ENCODE data around the gene ZNF277. TPM values are rescaled to one million over a fixed set of nuclear protein-coding genes. Genes with fewer than 3 reads are reported as not detected.

The ZNF277 gene
- total RNA-seq, 1 experiment from 2014 or later, result 29.7 TPM

DNA sequence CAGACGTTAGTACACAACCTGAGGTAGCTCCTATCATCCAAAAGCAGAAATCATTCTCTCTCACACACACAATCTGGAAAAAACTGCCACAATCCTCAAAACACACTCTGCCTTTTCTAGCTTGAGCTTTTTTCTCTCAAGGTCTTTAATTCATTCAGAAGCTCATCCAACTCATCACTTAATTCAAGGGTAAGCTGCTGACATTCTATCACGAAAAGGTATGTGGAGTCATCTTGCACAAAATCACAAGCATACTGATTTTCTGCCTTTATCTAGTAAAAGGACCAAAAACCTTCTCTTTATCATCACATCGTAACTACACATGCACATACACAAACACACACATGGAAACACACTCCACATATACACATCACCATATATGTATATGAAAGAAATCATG is 32.3 kb upstream of the ZNF277 start:
- Histone ChIP-seq H3K4me3 (no peak overlapping the region), H3K27me3 (no peaks in the 10 kb centered on the region), H3K36me3 (no peaks in the 10 kb centered on the region), H3K27ac (no peak overlapping the region), H3K9me3 (replicated peaks) (no peaks in the 10 kb centered on the region), H3K4me1 (peaks cover 10% of the 10 kb centered on the region)
- no peak for DNase-seq

DNA sequence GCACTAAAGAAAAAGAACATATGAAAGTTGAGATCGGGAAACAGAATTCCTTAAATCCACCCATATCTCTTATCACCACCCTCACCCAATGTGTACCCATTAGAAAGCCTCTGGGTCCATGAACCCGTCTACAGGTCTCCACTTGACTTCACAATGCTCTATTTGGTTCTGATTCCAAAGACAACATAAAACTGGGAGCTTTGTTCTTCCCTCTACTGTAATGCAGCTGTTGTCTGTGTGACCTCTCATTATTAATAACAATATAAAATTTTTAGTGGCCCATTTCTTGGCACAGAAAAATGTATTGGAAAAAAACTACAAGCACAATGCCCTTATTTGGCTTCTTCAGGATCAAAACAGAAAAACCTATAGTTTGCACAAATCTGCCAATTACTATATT is 30.3 kb upstream of the ZNF277 start:
- DNase-seq, result no peak
- Histone ChIP-seq H3K36me3 (no peaks in the 10 kb centered on the region), H3K27me3 (no peaks in the 10 kb centered on the region), H3K27ac (no peak overlapping the region), H3K4me3 (no peak overlapping the region), H3K9me3 (replicated peaks) (no peaks in the 10 kb centered on the region), H3K4me1 (peaks cover 10% of the 10 kb centered on the region)

DNA sequence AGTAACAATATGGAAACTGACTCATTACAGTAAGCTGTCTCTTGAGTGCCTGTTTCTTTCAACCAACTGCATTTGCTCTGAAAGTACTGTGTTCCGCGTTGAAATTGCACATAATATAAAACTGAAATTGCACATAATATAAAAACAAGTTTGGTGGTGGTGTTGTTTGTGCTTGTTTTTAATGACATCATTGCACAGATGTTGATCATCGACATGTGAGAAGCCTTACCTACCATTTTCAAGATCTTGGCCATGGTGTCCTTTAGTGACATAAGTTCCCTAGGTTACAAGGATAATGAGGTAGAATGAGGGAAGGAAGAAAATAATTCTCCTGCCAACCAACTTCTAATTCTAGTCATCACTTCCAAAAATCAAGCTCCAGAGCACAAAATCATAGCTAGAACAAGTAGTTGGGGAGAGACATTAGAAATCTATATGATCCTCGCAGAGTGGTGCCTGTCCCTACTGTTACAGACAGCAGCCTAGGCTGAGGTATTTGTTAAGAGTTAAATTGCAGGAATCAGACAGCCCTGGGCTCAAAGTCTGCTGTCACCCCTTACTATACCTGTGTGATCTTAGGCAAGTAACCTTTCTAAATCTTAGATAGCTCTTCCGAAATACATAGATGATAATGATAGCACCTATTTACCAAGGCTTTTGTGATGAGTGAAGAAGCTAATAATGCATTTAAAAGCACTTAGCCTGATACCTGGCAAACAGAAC is 29.6 kb upstream of the ZNF277 start:
- H3K27me3 ChIP-seq, result no peaks in the 10 kb centered on the region
- peaks cover 10% of the 10 kb centered on the region for H3K4me1 ChIP-seq
- no peak overlapping the region for H3K27ac ChIP-seq
- H3K36me3 ChIP-seq, result no peaks in the 10 kb centered on the region
- H3K9me3 ChIP-seq (replicated peaks), result no peaks in the 10 kb centered on the region
- H3K4me3 ChIP-seq, result no peak overlapping the region
- no peak for DNase-seq

DNA sequence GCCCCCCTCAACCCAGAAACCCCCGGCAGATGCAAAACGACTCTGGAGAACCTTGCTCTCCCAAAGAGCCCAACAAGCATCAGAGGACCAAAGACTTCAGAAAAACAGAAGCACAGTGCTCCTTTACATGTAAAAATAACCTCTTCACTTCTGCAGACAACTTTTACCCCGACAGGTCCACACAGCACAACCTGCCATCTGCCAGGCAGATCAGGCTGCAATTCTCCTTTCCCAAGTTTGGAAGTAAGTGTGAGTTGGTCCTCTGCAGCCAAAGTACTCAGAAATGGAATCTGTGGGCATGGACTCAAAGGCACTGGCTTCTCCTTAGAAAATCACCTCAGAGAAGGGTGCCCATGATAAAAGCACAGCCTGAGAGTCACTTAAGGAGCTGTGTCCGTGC is 26.3 kb upstream of the ZNF277 start:
- DNase-seq, result no peak
- H3K9me3 ChIP-seq (replicated peaks), result no peaks in the 10 kb centered on the region
- no peaks in the 10 kb centered on the region for H3K27me3 ChIP-seq
- H3K4me3 ChIP-seq, result no peak overlapping the region
- H3K4me1 ChIP-seq, result peaks cover 10% of the 10 kb centered on the region
- no peaks in the 10 kb centered on the region for H3K36me3 ChIP-seq
- no peak overlapping the region for H3K27ac ChIP-seq

DNA sequence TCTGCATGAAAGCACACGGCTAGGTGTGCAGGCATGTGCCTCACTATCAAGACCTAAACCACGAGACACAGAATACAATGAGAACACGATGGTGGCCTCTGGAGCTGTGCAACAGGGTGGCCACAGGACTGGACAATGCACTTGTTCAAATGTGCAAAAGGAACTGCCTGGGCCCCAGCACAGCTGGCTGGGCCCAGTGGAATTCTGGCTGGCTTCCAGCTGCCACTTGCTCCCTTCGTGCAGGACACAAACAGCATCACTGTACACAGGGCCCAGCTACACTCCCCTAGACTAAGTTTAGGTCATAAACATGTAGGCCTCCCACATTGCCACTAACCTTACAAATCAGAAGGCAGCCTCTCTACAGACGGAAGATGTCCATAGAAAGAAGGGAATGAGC is 23.7 kb upstream of the ZNF277 start:
- Histone ChIP-seq H3K27ac (no peak overlapping the region), H3K9me3 (replicated peaks) (no peaks in the 10 kb centered on the region), H3K4me3 (no peak overlapping the region), H3K27me3 (no peaks in the 10 kb centered on the region), H3K36me3 (no peaks in the 10 kb centered on the region), H3K4me1 (peaks cover 10% of the 10 kb centered on the region)
- peak; percentile 65 to 83 for DNase-seq

- Histone ChIP-seq H3K9me3 (replicated peaks) (no peaks in the 10 kb centered on the region), H3K4me1 (peaks cover 10% of the 10 kb centered on the region), H3K4me3 (no peak overlapping the region), H3K27ac (no peak overlapping the region), H3K36me3 (no peaks in the 10 kb centered on the region), H3K27me3 (no peaks in the 10 kb centered on the region)
- no peak for DNase-seq
Measured at GRCh38 chr7:112183266-112183665, 23.2 kb upstream of the ZNF277 start.

DNA sequence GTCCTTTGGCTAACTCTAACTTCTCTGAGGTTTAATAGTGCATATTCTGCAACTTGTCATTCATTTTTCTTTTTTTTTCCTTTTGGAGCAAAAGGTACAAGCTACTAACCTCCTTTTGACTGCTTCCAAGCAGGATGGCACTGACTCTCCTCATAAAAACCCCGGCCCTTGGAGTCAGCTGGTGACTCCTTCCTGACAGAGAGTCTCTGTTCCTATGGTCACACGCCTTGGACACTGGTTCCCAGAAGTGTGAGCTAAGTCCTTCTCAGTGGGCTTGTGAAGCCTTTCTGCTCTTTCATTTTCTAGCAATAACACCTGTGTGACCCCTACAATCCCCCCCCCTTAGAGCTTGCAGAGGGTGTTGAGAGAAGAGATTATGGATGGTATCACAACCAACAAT is 22.0 kb upstream of the ZNF277 start:
- no peaks in the 10 kb centered on the region for H3K9me3 ChIP-seq (replicated peaks)
- no peak overlapping the region for H3K27ac ChIP-seq
- peaks cover 10% of the 10 kb centered on the region for H3K4me1 ChIP-seq
- H3K4me3 ChIP-seq, result no peak overlapping the region
- DNase-seq, result no peak
- H3K36me3 ChIP-seq, result no peaks in the 10 kb centered on the region
- H3K27me3 ChIP-seq, result no peaks in the 10 kb centered on the region

- no peak for DNase-seq
- Histone ChIP-seq H3K36me3 (no peaks in the 10 kb centered on the region), H3K27ac (no peak overlapping the region), H3K4me1 (peaks cover 10% of the 10 kb centered on the region), H3K4me3 (no peak overlapping the region), H3K9me3 (replicated peaks) (no peaks in the 10 kb centered on the region), H3K27me3 (no peaks in the 10 kb centered on the region)
Measured at GRCh38 chr7:112185005-112185834, 21.3 kb upstream of the ZNF277 start.

GRCh38 chr7:112186300-112186699 is 20.2 kb upstream of the ZNF277 start:
- H3K27ac ChIP-seq, result no peak overlapping the region
- no peak for DNase-seq
- no peaks in the 10 kb centered on the region for H3K27me3 ChIP-seq
- no peaks in the 10 kb centered on the region for H3K9me3 ChIP-seq (replicated peaks)
- no peaks in the 10 kb centered on the region for H3K36me3 ChIP-seq
- peaks cover 10% of the 10 kb centered on the region for H3K4me1 ChIP-seq
- no peak overlapping the region for H3K4me3 ChIP-seq

- Histone ChIP-seq H3K27me3 (no peaks in the 10 kb centered on the region), H3K36me3 (no peaks in the 10 kb centered on the region), H3K4me1 (no peaks in the 10 kb centered on the region), H3K9me3 (replicated peaks) (no peaks in the 10 kb centered on the region), H3K27ac (no peak overlapping the region), H3K4me3 (no peak overlapping the region)
- no peak for DNase-seq
Measured at GRCh38 chr7:112188257-112188656, 18.2 kb upstream of the ZNF277 start.

- H3K27me3 ChIP-seq, result no peaks in the 10 kb centered on the region
- H3K4me3 ChIP-seq, result no peak overlapping the region
- no peaks in the 10 kb centered on the region for H3K4me1 ChIP-seq
- no peak overlapping the region for H3K27ac ChIP-seq
- DNase-seq, result no peak
- H3K36me3 ChIP-seq, result no peaks in the 10 kb centered on the region
- H3K9me3 ChIP-seq (replicated peaks), result no peaks in the 10 kb centered on the region
Measured at GRCh38 chr7:112189691-112190090, 16.8 kb upstream of the ZNF277 start.

DNA sequence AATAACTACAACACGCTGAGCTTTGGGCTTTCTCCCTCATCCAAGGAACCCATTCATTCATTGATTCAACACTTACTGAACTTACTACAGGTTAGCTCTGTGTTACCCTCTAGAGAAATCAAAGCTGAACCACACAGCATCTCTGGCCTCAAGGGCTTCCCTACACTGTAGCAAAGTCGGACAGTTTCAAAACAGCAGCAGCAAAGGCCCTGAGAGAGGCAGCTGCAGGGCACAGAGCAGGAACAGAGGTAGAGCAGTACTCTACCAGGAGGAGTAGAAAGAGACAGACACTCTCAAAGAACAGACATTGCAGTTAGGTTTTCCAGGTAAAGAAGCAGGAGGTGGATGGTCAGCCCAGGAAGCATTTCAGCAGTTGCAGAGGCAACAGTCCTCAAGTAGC is 16.4 kb upstream of the ZNF277 start:
- H3K4me1 ChIP-seq, result no peaks in the 10 kb centered on the region
- no peaks in the 10 kb centered on the region for H3K9me3 ChIP-seq (replicated peaks)
- H3K36me3 ChIP-seq, result no peaks in the 10 kb centered on the region
- no peak overlapping the region for H3K27ac ChIP-seq
- no peak overlapping the region for H3K4me3 ChIP-seq
- DNase-seq, result no peak
- H3K27me3 ChIP-seq, result no peaks in the 10 kb centered on the region

DNA sequence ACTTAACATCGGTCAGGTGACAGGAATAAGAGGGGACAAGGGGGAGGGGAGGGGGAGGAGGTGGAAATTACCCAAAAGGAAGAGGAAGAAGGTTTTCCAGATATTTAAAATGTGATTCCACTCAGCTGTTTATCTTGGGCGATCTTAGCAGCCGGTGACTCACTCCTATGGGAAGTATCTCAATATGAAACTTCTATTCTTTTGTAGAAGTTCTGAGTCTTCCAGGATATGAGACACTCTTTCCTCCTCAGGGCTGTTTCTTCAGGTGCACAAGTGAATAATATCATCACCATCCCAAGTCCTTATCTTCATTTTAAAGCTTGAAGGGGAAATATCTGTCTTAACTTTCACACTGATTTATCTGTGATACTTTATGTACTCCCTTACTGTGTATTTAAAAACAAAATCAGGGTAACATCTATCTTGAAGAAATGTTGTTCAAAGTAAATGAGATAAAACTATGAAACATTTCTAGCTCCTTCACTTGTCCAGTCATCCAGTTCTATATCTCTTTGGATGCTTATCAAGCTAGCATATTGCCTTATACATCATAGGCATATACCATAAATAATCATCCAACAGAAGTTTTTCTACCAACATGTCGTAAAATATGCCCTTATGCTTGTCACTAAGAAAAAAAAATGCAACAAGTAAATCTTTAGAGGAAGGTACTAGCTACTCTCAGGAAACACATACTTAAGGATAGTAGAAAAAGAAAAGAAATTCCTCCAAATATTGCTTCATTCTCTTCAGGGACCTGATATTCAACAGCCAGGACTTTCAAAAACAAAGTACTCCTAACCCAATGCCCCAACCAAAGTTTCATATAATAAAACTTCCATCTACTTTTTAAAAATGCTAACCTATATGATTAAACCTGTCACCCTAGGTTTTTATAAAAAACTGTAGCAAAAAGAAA is 14.0 kb upstream of the ZNF277 start:
- no peaks in the 10 kb centered on the region for H3K36me3 ChIP-seq
- no peaks in the 10 kb centered on the region for H3K9me3 ChIP-seq (replicated peaks)
- H3K27me3 ChIP-seq, result no peaks in the 10 kb centered on the region
- no peak overlapping the region for H3K4me3 ChIP-seq
- no peak overlapping the region for H3K27ac ChIP-seq
- no peak for DNase-seq
- no peaks in the 10 kb centered on the region for H3K4me1 ChIP-seq

DNA sequence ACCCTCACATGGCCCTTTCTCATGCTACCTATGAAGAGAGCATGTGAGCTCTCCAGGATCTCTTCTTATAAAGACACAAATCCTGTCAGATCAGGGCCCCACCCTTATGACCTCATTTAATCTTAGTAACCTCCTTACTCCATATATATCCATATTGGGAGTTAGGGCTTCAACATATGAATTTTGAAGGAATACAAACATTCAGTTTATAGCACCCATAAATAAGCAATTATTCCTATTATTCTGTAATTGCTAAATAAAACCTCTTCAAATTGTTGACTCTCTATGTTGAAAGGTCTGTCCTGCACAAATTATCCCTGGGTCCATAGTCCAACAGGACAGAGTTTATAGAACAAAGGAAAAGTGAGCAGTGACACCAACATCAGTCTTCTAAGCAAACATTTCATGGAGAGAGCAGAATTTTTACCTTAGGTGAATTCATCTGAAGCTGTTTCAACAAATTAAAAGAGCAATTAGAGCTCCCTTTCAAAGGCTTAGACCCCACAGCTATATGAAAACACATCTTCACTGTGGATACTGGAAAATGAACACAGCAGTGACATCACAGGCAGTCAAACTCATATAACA is 12.5 kb upstream of the ZNF277 start:
- no peaks in the 10 kb centered on the region; the same call in 1 of the 2 replicates for H3K4me1 ChIP-seq
- no peak overlapping the region for H3K4me3 ChIP-seq
- no peaks in the 10 kb centered on the region for H3K9me3 ChIP-seq (replicated peaks)
- H3K27ac ChIP-seq, result no peak overlapping the region
- H3K27me3 ChIP-seq, result no peaks in the 10 kb centered on the region
- H3K36me3 ChIP-seq, result no peaks in the 10 kb centered on the region
- no peak for DNase-seq

Data from SJCRH30 (cell line).